ENCODE measurements around the gene WWOX.

GRCh38 chr16:78480588-78480987, 381.1 kb downstream of the WWOX start:
- TF ChIP-seq MAX (IDR thresholded peaks at IDR 0.05) = no peak
- no peak for TF ChIP-seq ESRRA (IDR thresholded peaks at IDR 0.05; ENCODE audit: borderline replicate concordance, low read length)
